HG03095 (cell line): ENCODE measurements around the gene GRHL3.

ENCODE experiments used
- ATAC-seq: cut with Tn5 transposase; IDR thresholded peaks from one replicate; pipeline ENCODE4 v1.9.1; 2021; ENCODE audit warnings: moderate library complexity; ENCODE audit not compliant: unreplicated experiment

The GRHL3 gene

GRCh38 chr1:24292887-24293286 is 26.3 kb upstream of the GRHL3 start:
- ATAC-seq = no peak

- ATAC-seq = no peak
Measured at GRCh38 chr1:24293392-24294227, 25.5 kb upstream of the GRHL3 start.

GRCh38 chr1:24294228-24294672 is 24.9 kb upstream of the GRHL3 start:
- ATAC-seq = no peak

- no peak for ATAC-seq
Measured at GRCh38 chr1:24294716-24295371, 24.3 kb upstream of the GRHL3 start.

GRCh38 chr1:24295535-24295934 is 23.6 kb upstream of the GRHL3 start:
- no peak for ATAC-seq

GRCh38 chr1:24297187-24297851 is 21.8 kb upstream of the GRHL3 start:
- no peak for ATAC-seq

GRCh38 chr1:24297852-24298232 is 21.3 kb upstream of the GRHL3 start:
- no peak for ATAC-seq

GRCh38 chr1:24298606-24299005 is 20.6 kb upstream of the GRHL3 start:
- no peak for ATAC-seq

- no peak for ATAC-seq
Measured at GRCh38 chr1:24299901-24300300, 19.3 kb upstream of the GRHL3 start.

GRCh38 chr1:24300971-24301784 is 18.0 kb upstream of the GRHL3 start:
- ATAC-seq = no peak

GRCh38 chr1:24301785-24302175 is 17.4 kb upstream of the GRHL3 start:
- ATAC-seq = no peak

GRCh38 chr1:24302209-24302611 is 16.9 kb upstream of the GRHL3 start:
- no peak for ATAC-seq

GRCh38 chr1:24303600-24303999 is 15.6 kb upstream of the GRHL3 start:
- ATAC-seq = no peak

- no peak for ATAC-seq
Measured at GRCh38 chr1:24304763-24305162, 14.4 kb upstream of the GRHL3 start.

GRCh38 chr1:24308365-24309015 is 10.7 kb upstream of the GRHL3 start:
- no peak for ATAC-seq

- no peak for ATAC-seq
Measured at GRCh38 chr1:24309762-24310485, 9.2 kb upstream of the GRHL3 start.

GRCh38 chr1:24311234-24311633 is 7.9 kb upstream of the GRHL3 start:
- no peak for ATAC-seq

GRCh38 chr1:24311741-24312140 is 7.4 kb upstream of the GRHL3 start:
- ATAC-seq = no peak

- no peak for ATAC-seq
Measured at GRCh38 chr1:24315391-24315790, 3.8 kb upstream of the GRHL3 start.

- no peak for ATAC-seq
Measured at GRCh38 chr1:24316645-24317044, 2.5 kb upstream of the GRHL3 start.
